ENCODE measurements around the gene MYADML2. TPM values are rescaled to one million over a fixed set of nuclear protein-coding genes. Genes with fewer than 3 reads are reported as not detected.

Gene MYADML2
- total and polyA plus RNA-seq, 2 of the 8 experiments (the other 6 are each of a cell fraction or from before 2014, with no cell fraction given), result 0.26 to 0.47 TPM

- no peak for TF ChIP-seq NANOG (IDR thresholded peaks at IDR 0.05; ENCODE audit: insufficient read depth, low read depth, low read length, poor library complexity, severe bottlenecking)
- TF ChIP-seq TBP (IDR thresholded peaks at IDR 0.05; ENCODE audit: low read depth, low read length), result no peak
- TF ChIP-seq CBX5 (IDR thresholded peaks at IDR 0.05; ENCODE audit: low read depth, low read length), result no peak
Observed at GRCh38 chr17:81993729-81994592, 46.9 kb upstream of the MYADML2 start (continued).
